Measurements from ENCODE around the gene CCDC146. TPM values are rescaled to one million over a fixed set of nuclear protein-coding genes. Genes with fewer than 3 reads are reported as not detected.

Gene CCDC146
- total and polyA plus RNA-seq, 2 of the 8 experiments (the other 6 are each of a cell fraction or from before 2014, with no cell fraction given), result 0.88 to 2.4 TPM

DNA sequence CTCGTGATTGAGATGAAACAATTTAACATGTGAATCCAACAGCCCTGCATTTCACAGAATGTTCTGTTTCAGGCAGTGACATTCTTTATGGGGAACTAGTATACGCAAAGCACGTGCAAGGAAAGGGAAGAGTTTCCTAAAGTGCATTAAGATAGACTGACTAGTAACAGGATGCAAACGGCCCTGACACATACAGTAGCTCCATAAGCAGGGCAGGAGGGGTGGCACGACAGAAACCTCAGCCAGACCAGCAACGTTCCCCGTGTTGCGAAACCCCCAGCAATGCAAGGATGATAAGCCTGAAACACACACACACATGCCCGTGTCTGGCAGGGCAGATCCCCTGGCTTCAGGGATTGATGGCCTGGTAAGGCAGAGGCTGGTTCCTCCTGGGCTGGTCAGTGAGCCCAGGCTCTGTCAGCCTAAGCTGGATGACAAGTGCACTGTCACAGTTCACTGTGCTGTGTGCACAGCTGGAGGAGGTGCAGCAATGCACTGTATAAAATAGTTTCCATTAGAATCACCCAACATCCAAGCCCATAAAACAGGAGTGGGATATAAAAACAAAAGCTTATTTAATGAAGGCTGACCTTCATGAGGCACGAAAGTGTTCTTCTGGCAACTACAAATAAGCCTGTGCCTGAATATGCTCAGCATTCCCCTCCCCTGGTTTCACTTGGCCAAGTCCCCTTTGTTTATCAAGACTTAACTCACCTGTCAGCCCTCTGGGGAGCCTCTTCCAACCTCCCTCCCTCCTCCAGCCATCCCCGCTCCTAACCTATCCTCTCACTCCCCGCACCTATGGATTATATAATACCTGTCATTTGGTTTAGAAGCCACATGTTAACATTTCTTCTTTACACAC lies 204.9 kb downstream of the CCDC146 start:
- no peak overlapping the region for H3K9ac ChIP-seq (replicated peaks in 1 of 4; ENCODE audit: extremely low read depth in 1 of 4, low read depth in 3 of 4, low read length in 3 of 4)
- H2BK15ac ChIP-seq (ENCODE audit: low read length), result no peak overlapping the region
- H2BK12ac ChIP-seq (ENCODE audit: low read depth, low read length), result no peak overlapping the region
- H4K5ac ChIP-seq (ENCODE audit: insufficient read length, low read depth, low read length), result no peak overlapping the region
- H3K4me3 ChIP-seq (ENCODE audit: extremely low read depth in 1 of 4, insufficient read depth in 2 of 4, low read depth in 3 of 4, low read length in 4 of 4), result no peak overlapping the region
- no peak overlapping the region for H3K23ac ChIP-seq (ENCODE audit: insufficient read length)
- no peak overlapping the region for H3K56ac ChIP-seq (replicated peaks; ENCODE audit: insufficient read length, low read depth, low read length)
- no peak overlapping the region for H3K18ac ChIP-seq (ENCODE audit: extremely low read depth, low read length)
- H2BK20ac ChIP-seq (ENCODE audit: low read length), result no peak overlapping the region
- H3K14ac ChIP-seq (ENCODE audit: insufficient read length), result no peak overlapping the region
- ChIA-PET CTCF (ENCODE audit: partially characterized antibody) (interaction anchor here (1.2 to 1.4 kb wide), 2 partner anchors 27 to 80 kb away, joined by 3 to 7 read pairs; no protein-coding TSS in a partner anchor), POLR2A (ENCODE audit: partially characterized antibody) (no interaction called here)
- no peaks in the 10 kb centered on the region for H3K9me3 ChIP-seq (ENCODE audit: insufficient read depth in 2 of 2, low read depth in 1 of 2, low read length in 1 of 2)
- no peak overlapping the region for H4K91ac ChIP-seq (replicated peaks; ENCODE audit: insufficient read length, low read length)
- H3K27me3 ChIP-seq (replicated peaks in 1 of 4; ENCODE audit: control insufficient read depth in 3 of 4, extremely low read depth in 1 of 4, insufficient read depth in 3 of 4, low read length in 3 of 4), result no peaks in the 10 kb centered on the region
- H4K8ac ChIP-seq (ENCODE audit: extremely low read depth, insufficient read depth, low read length), result no peak overlapping the region
- H2AK5ac ChIP-seq (ENCODE audit: low read depth, low read length), result no peak overlapping the region
- no peak overlapping the region for H2BK120ac ChIP-seq (replicated peaks; ENCODE audit: low read depth, low read length)
- H3K4ac ChIP-seq (replicated peaks; ENCODE audit: insufficient read length, low read depth, low read length), result no peak overlapping the region
- H3K36me3 ChIP-seq (ENCODE audit: control insufficient read depth in 2 of 4, insufficient read depth in 4 of 4, low read length in 3 of 4), result no peaks in the 10 kb centered on the region
- no peaks in the 10 kb centered on the region for H4K20me1 ChIP-seq (replicated peaks in 1 of 2; ENCODE audit: control insufficient read depth in 1 of 2, insufficient read depth in 2 of 2, low read length in 2 of 2)
- no peak overlapping the region for H2AFZ ChIP-seq (ENCODE audit: low read length)
- 0 out of 2 replicates have a peak, but pooled peaks cover 3% of the 10 kb centered on the region for H3K23me2 ChIP-seq (ENCODE audit: low read depth, low read length)
- H3K79me1 ChIP-seq (ENCODE audit: low read depth, low read length), result no peaks in the 10 kb centered on the region
- no peak overlapping the region for H3K27ac ChIP-seq (ENCODE audit: low read depth, low read length)
- 72% methylated on average over 12 of the region's 12 CpGs; no CpG with 5 or more reads in 1 of the 2 experiments for WGBS, 2 experiments (ENCODE audit: extremely low coverage in 1 of 2, insufficient coverage in 1 of 2, insufficient read length in 1 of 2, insufficient replicate concordance in 2 of 2, low coverage in 1 of 2, low lambda C conversion rate in 2 of 2, missing lambda C conversion rate in 1 of 2)
- FAIRE-seq (no peak), DNase-seq (ENCODE audit: low read depth in 1 of 2, low spot score in 2 of 2) (no peak)
- no peak overlapping the region for H2BK5ac ChIP-seq (ENCODE audit: low read depth, low read length)
- no peak overlapping the region for H3K4me2 ChIP-seq (ENCODE audit: insufficient read depth in 1 of 2, low read depth in 2 of 2, low read length in 2 of 2)
- TF ChIP-seq SUZ12 (IDR thresholded peaks at IDR 0.05; ENCODE audit: low read length) (no peak), CEBPB (IDR thresholded peaks at IDR 0.05; ENCODE audit: low read depth, low read length) (peak; percentile 82)
- peaks cover 0 to 10% (median 6%) of the 10 kb centered on the region in 4 experiments; a peak in 5 of 7 replicates for H3K4me1 ChIP-seq (replicated peaks in 1 of 4; ENCODE audit: control insufficient read depth in 3 of 4, insufficient read depth in 4 of 4, low read length in 3 of 4)
- no peaks in the 10 kb centered on the region for H3K79me2 ChIP-seq (ENCODE audit: control insufficient read depth in 1 of 2, insufficient read depth in 2 of 2, low read length in 2 of 2)

All from H1 (cell line).